ENCODE data around the gene ACOX2. TPM values are rescaled to one million over a fixed set of nuclear protein-coding genes. Genes with fewer than 3 reads are reported as not detected.

The ACOX2 gene
- polyA plus RNA-seq, 3 donors: 2.4 to 2.5 (median 2.4) TPM

- H3K9ac ChIP-seq (ENCODE audit: insufficient read depth, low read length, poor library complexity, severe bottlenecking): no peak overlapping the region
- no peaks in the 10 kb centered on the region for H3K27me3 ChIP-seq (ENCODE audit: control insufficient read depth in 2 of 2, insufficient read depth in 2 of 2, low read length in 2 of 2)
- H3K4me2 ChIP-seq (replicated peaks; ENCODE audit: extremely low read depth, low read length, poor library complexity, severe bottlenecking): no peak overlapping the region
- Mint-ChIP-seq H3K27me3 (ENCODE audit: low read depth in 3 of 3) (peaks cover 0 to 5% (median 0%) of the 10 kb centered on the region in 3 donors), H3K27ac (peak overlapping the region in 2 of 7 donors; percentile 25 to 71), H3K4me1 (peaks cover 25% of the 10 kb centered on the region), H3K4me3 (no peak overlapping the region), H3K9me3 (no peaks in the 10 kb centered on the region), H3K36me3 (no peaks in the 10 kb centered on the region)
- H3K4me3 ChIP-seq (replicated peaks in 1 of 3; ENCODE audit: low read depth in 2 of 3, low read length in 3 of 3): no peak overlapping the region
- no peak overlapping the region for H2AFZ ChIP-seq (ENCODE audit: insufficient read depth, low read depth, low read length, poor library complexity, severe bottlenecking)
- no peaks in the 10 kb centered on the region for H4K20me1 ChIP-seq (ENCODE audit: insufficient read depth, low read length)
- intact Hi-C loops (cut with micrococcal nuclease): loop anchor here (2.0 to 10.0 kb wide), 6 partner anchors 69 to 347 kb away; partner anchors contain the start of gene PDHB (in 1 of the 2)
- peaks cover 8 to 24% of the 10 kb centered on the region in 2 donors for H3K4me1 ChIP-seq (ENCODE audit: control insufficient read depth in 1 of 2, insufficient read depth in 2 of 2, low read length in 2 of 2)
- no peak overlapping the region for H3K27ac ChIP-seq (ENCODE audit: low read depth in 1 of 2, low read length in 2 of 2)
- no peaks in the 10 kb centered on the region for H3K79me2 ChIP-seq (ENCODE audit: insufficient read depth, low read length)
- TF ChIP-seq CTCF (IDR thresholded peaks at IDR 0.05): no peak
- no CpG with 5 or more reads among the region's 2 CpGs for WGBS (ENCODE audit: insufficient coverage)
- DNase-seq: no peak
- no peaks in the 10 kb centered on the region for H3K36me3 ChIP-seq (replicated peaks in 1 of 2; ENCODE audit: control insufficient read depth in 1 of 2, insufficient read depth in 2 of 2, low read length in 2 of 2)
- no peaks in the 10 kb centered on the region for H3K9me3 ChIP-seq (replicated peaks in 1 of 2; ENCODE audit: control insufficient read depth in 1 of 2, insufficient read depth in 1 of 2, low read length in 2 of 2)
These were observed 5.0 kb downstream of the ACOX2 start for GRCh38 chr3:58531956-58532355.

- H3K27me3 ChIP-seq (ENCODE audit: control insufficient read depth in 2 of 2, insufficient read depth in 2 of 2, low read length in 2 of 2): no peaks in the 10 kb centered on the region
- no peaks in the 10 kb centered on the region for H3K79me2 ChIP-seq (ENCODE audit: insufficient read depth, low read length)
- H3K4me2 ChIP-seq (replicated peaks; ENCODE audit: extremely low read depth, low read length, poor library complexity, severe bottlenecking): no peak overlapping the region
- 100% methylated on average over 4 of the region's 7 CpGs for WGBS (ENCODE audit: insufficient coverage)
- H3K9me3 ChIP-seq (replicated peaks in 1 of 2; ENCODE audit: control insufficient read depth in 1 of 2, insufficient read depth in 1 of 2, low read length in 2 of 2): no peaks in the 10 kb centered on the region
- H3K4me1 ChIP-seq (ENCODE audit: control insufficient read depth in 1 of 2, insufficient read depth in 2 of 2, low read length in 2 of 2): peaks cover 12 to 27% of the 10 kb centered on the region in 2 donors
- intact Hi-C loops (cut with micrococcal nuclease): loop anchor here (5.0 to 10.0 kb wide), 5 partner anchors 69 to 347 kb away; partner anchors contain the start of gene PDHB (in 1 of the 2)
- no peak overlapping the region for H3K4me3 ChIP-seq (replicated peaks in 1 of 3; ENCODE audit: low read depth in 2 of 3, low read length in 3 of 3)
- H3K36me3 ChIP-seq (replicated peaks in 1 of 2; ENCODE audit: control insufficient read depth in 1 of 2, insufficient read depth in 2 of 2, low read length in 2 of 2): no peaks in the 10 kb centered on the region
- no peak for TF ChIP-seq CTCF (IDR thresholded peaks at IDR 0.05)
- no peak overlapping the region for H2AFZ ChIP-seq (ENCODE audit: insufficient read depth, low read depth, low read length, poor library complexity, severe bottlenecking)
- H3K9me3 Mint-ChIP-seq: no peaks in the 10 kb centered on the region
- peaks cover 29% of the 10 kb centered on the region for H3K4me1 Mint-ChIP-seq
- H3K9ac ChIP-seq (ENCODE audit: insufficient read depth, low read length, poor library complexity, severe bottlenecking): no peak overlapping the region
- no peak overlapping the region for H3K27ac Mint-ChIP-seq
- H3K36me3 Mint-ChIP-seq: no peaks in the 10 kb centered on the region
- H3K27me3 Mint-ChIP-seq (ENCODE audit: low read depth in 3 of 3): peaks cover 0 to 5% (median 0%) of the 10 kb centered on the region in 3 donors
- no peak for DNase-seq
- no peaks in the 10 kb centered on the region for H4K20me1 ChIP-seq (ENCODE audit: insufficient read depth, low read length)
- no peak overlapping the region for H3K4me3 Mint-ChIP-seq
- no peak overlapping the region for H3K27ac ChIP-seq (ENCODE audit: low read depth in 1 of 2, low read length in 2 of 2)
These were observed 5.4 kb downstream of the ACOX2 start for GRCh38 chr3:58531555-58531954.
